Activated CD4-positive, alpha-beta T cell treated with anti-CD3 and anti-CD28 coated beads for 24 hours (primary cell): ENCODE measurements around the gene SHC3.
"Not testable (repeated sequence)": the region's sequence is repeated elsewhere in the genome, so short reads cannot be mapped to it uniquely, and the experiment has no call there.

Experiments used
- DNase-seq, 2 donors: peaks; one replicate each; pipeline ENCODE4 v3.0.0-alpha.2; 2020; ENCODE audit warnings: low read depth in 2 of 2

The SHC3 gene, protein sequence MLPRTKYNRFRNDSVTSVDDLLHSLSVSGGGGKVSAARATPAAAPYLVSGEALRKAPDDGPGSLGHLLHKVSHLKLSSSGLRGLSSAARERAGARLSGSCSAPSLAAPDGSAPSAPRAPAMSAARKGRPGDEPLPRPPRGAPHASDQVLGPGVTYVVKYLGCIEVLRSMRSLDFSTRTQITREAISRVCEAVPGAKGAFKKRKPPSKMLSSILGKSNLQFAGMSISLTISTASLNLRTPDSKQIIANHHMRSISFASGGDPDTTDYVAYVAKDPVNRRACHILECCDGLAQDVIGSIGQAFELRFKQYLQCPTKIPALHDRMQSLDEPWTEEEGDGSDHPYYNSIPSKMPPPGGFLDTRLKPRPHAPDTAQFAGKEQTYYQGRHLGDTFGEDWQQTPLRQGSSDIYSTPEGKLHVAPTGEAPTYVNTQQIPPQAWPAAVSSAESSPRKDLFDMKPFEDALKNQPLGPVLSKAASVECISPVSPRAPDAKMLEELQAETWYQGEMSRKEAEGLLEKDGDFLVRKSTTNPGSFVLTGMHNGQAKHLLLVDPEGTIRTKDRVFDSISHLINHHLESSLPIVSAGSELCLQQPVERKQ

DNA sequence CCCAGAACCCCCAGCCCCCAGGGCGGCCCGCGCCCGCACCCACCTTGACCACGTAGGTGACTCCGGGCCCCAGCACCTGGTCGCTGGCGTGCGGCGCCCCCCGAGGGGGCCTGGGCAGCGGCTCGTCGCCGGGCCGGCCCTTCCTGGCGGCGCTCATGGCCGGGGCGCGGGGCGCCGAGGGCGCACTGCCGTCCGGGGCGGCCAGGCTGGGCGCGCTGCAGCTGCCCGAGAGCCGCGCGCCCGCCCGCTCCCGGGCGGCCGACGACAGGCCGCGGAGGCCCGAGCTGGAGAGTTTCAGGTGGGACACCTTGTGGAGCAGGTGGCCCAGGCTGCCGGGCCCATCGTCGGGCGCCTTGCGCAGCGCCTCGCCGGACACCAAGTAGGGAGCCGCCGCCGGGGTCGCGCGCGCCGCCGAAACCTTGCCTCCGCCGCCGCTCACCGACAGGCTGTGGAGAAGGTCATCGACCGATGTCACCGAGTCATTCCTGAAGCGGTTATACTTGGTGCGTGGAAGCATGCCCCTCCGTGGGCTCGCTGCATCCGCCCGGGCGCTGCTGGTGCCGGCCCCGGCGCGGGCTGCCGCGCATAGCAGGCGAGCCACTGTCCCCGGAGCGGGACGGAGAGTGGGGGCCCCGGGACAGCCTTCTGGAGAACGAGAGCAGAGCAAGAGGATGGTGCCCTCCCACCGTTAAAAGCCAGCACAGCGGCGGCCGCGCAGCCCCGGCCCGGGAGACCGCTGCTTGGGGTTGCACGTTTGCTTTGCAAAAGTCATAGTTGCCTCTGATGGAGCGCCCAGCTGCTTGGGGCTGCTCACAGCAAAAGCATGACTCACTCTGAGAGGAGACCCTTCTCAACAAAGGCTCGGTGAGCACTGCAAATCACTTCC is at the start of gene SHC3:
SHC3 (minus strand) TSS at position 875 of the 886 bp plus-strand sequence; CDS start at position 517, 358 bp downstream.
- DNase-seq, result no peak

- DNase-seq, result no peak
Observed at GRCh38 chr9:89225991-89226471, 47.4 kb upstream of the SHC3 start.

- DNase-seq, result no peak
Observed at GRCh38 chr9:89225587-89225986, 47.0 kb upstream of the SHC3 start.

GRCh38 chr9:89225036-89225435 is 46.4 kb upstream of the SHC3 start:
- no peak for DNase-seq

GRCh38 chr9:89224633-89225032 is 46.0 kb upstream of the SHC3 start:
- no peak for DNase-seq

DNA sequence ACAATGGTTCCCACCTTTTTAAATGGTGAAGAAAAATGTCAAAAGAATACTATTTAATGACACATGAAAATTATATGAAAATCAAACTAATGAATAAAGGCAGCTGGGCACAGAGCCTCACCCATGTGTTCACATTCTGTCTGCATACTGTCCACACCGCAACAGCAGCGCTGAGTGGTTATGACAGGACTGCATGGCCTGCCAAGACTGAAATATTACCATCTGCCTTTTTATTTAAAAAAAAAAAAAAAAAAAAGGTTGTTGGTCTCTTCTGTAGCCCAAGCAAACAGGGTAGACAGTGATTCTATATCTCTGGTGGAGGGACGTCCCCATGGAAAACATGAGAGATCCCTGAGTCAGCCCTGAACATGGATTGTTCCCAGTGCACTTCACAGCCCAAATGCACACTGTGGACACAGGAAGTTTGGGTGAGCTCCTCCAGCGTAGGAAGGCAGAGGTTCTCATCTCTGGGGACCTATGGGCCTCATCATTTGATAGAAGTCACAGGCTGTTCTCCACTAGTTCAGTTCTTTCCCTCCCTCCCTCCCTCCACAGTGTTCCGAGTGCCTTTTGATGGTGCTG is 44.9 kb upstream of the SHC3 start:
- DNase-seq, result no peak

GRCh38 chr9:89219637-89220036 is 41.0 kb upstream of the SHC3 start:
- DNase-seq, result no peak

DNA sequence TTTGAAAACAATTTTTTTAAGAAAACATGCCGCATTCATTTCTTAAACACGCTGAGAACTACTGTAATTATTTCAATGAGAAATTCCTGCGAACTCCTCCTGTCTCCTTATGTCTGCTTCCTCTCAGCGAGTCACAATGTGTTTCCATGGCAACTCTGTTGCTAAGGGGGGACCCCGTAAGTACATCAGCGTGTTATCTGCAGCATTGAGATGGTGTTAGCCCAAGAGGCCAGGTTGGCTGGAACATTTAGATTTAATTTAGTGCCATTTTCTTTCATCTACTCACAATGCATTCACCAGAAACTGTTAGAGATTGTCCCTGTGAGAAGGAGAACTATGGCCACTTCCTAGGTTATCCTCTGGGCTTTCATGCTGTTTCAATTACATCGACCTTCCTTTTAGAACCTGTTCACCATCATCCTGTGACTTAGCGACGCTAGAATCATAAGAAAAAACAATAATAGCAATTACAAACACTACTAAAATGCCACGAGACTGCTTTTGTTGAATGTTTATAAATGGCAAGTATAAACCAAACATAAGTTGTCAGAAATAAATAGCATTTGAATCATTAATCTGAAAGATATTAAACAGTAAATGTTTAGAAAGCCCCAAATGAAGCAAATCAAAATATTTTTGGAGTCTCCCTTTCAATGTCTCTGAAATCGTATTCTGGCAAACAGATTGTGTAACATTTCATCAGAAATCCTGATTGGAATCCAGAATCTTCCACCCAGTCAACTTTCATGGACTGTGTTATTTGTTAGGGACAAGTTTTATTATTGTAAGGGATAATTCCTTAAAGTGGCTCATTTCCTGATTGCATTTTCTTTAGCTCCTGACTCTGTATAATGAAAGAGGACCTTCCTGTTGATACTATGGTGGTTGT is 39.7 kb upstream of the SHC3 start:
- DNase-seq, result no peak

DNA sequence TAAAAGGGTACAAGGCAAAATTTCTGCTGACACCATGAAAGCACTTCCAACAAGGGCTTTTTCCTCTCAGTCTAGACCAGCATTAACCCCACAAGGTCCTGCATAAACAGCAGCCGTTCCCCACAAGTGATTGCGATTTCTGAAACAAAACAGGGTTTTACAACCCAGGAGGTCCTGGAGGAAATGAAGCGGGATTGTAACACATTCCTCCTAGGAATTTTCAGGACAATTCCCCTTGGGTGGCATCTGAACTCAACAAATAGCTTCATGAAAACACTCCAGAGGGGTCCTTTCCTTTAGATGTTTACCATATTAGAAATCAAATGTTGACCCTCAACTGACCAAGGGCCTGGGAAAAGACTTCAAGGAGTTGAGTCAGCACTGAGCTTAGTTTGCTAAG is 36.7 kb upstream of the SHC3 start:
- DNase-seq, result no peak

- DNase-seq, result no peak
Observed at GRCh38 chr9:89213396-89213880, 34.8 kb upstream of the SHC3 start.

- no peak for DNase-seq
Observed at GRCh38 chr9:89212171-89212570, 33.6 kb upstream of the SHC3 start.

- not testable (repeated sequence) for DNase-seq
Observed at GRCh38 chr9:89209311-89209710, 30.7 kb upstream of the SHC3 start.

DNA sequence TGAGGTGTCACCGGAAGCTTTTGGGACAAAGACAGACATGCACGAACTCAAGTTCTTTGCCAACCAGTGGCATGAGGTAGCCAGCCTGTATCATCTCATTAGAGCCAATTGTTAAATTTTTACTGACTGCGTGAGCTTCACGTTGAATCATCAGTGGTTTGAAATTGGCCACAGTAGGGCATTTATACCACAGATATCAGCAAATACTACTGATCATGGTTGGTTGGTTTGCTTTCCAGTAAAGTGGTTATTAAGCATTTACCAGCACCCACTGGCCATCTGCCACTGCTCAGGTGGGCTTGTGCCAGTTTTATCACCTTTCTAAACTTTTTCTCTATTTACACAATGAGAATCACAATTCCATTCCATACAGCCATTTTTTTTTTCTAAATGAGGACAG is 28.4 kb upstream of the SHC3 start:
- no peak for DNase-seq

DNA sequence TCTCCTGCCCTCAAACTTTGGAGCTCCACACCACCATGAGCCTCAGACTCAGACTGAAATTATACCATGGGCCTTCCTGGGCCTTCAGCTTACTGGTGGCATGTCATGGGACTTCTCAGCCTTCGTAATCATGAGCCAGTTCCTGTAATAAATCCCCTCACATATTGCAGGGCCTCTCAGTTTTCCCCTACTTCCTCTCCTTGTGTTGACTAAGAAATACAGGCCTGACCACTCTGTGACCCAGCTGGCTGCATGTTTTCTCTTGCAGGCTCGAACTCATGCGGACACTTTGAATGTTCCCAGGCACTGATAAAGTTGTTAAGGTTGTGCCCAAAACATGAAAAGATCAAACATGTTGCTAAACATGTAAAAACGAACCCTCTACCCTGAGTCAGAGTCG is 26.2 kb upstream of the SHC3 start:
- no peak for DNase-seq

DNA sequence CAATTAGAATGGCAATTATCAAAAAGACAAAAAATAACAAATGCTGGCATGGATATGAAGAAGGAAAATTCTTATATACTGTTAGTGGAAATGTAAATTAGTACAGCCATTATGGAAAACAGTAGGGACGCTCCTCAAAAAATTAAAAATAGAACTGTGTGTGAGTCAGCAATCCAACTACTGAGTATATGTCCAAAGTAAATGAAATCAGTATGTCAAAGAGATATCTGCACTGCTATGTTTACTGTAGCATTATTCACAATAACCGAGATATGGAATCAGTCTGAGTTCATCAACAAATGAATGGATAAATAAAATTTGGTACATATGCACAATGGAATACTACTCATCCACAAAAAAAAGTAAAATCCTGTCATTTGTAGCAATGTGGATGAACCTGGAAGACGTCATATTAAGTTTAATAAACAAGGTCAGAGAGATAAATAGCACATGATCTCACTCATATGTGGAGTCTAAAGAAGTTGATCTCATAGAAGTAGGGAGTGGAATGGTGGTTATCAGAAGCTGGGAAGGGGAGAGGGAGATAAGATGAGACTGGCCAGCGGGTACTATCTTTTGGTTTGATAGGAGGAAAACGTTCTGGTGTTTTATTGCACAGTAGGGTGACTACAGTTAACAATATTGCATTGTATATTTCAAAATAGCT is 16.6 kb upstream of the SHC3 start:
- no peak for DNase-seq

- no peak for DNase-seq
Observed at GRCh38 chr9:89194421-89195130, 16.0 kb upstream of the SHC3 start.

DNA sequence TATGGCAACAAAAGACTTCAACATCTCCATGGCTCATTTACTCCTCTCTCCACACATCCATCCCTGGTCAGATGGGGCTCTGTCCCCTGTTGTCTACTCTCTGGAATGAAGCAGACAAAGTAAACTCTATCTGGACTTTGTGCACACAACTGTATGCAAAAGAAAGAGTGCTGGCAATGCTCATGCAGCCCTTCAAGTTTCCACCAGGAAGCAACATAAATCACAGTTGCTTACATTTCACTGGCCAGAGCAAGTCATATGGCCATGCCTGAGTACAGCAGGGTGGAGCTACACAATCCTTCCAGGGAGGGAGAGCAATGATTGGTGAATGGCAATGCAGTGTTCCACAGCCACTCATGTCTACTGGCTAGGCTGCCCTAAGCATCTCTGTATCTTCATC is 12.4 kb upstream of the SHC3 start:
- no peak for DNase-seq

DNA sequence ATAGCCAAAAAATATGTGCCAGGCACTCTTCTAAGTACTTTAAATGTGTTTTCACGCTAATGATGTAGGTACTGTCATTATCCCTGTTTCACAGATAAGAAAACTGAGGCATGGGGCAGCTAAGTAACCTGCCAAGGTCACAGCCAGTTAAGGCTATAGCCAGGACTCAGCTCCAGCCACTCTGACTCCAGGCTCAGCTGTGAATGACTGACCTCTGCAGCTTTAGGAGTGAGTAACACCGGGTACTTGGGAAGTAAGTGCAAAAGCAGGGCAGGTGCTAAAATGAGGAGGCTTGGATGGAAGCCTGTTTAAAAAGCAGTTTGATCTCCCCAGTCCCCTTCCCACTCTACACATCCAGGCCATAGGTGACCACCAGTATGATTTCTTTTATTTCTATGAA is 10.6 kb upstream of the SHC3 start:
- no peak for DNase-seq

- no peak for DNase-seq
Observed at GRCh38 chr9:89187950-89188349, 9.3 kb upstream of the SHC3 start.

DNA sequence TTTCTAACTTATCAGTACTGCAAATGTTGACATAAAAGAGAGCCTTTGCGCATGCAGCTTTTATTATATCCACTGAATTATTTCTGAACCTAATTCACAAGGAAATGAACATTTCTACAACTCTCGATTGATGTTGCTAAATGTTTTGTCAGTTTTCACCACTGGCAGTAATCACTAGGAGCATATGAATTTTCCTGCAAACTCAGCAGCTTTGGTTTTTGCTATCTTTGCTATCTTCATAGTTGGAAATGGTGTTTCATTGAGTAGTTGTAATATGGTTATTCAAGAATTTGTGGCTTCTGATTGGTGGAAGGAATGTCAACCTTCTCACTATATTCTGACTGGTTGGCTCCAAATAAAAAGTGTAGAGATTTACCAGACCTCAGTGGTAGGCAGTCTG is 8.9 kb upstream of the SHC3 start:
- DNase-seq, result no peak
